Caco-2 (cell line): ENCODE measurements around the gene AGXT2. TPM values are rescaled to one million over a fixed set of nuclear protein-coding genes. Genes with fewer than 3 reads are reported as not detected.

Source experiments
- BruUV-seq: library from RNA; stranded (reverse); fragments of 400-500 nt; replicated peaks from 2 replicates; lab custom pipeline; 2021; lab: Mats Ljungman, UMichigan
- CTCF ChIA-PET: fragments of 300-600 bp; sonication (Branson Sonifier 250); formaldehyde crosslinking; loops from one replicate; lab custom pipeline; 2022; ENCODE audit warnings: antibody characterized with exemption; lab: Charles Lee
- POLR2A ChIA-PET: fragments of 300-600 bp; sonication (Branson Sonifier 250); formaldehyde crosslinking; loops from one replicate; lab custom pipeline; 2022; ENCODE audit warnings: antibody characterized with exemption; lab: Charles Lee
- DNase-seq, 2 experiments: peaks; one replicate each; pipeline versions ENCODE4 v3.0.0 to v3.0.0-alpha.2; 2020 to 2022
- H3K27me3 ChIP-seq: replicated peaks from 2 replicates; pipeline ENCODE4 v1.6.0; 2011; ENCODE audit warnings: low read length; ENCODE audit not compliant: control insufficient read depth, insufficient read depth
- H3K36me3 ChIP-seq: 2 replicates; pipeline ENCODE4 v1.5.1; 2011; ENCODE audit warnings: low read length; ENCODE audit not compliant: control insufficient read depth, insufficient read depth
- H3K4me1 ChIP-seq: fragments of 250-450 bp; sonication (Bioruptor Pico); 2 replicates; pipeline ENCODE4 v1.5.1; 2020; ENCODE audit warnings: mild to moderate bottlenecking
- H3K4me3 ChIP-seq: 2 replicates; pipeline ENCODE4 v1.5.1; 2011; ENCODE audit warnings: low read depth, mild to moderate bottlenecking, control low read depth, low read length
- H3K9me3 ChIP-seq: fragments of 250-450 bp; sonication (Bioruptor Pico); 2 replicates; pipeline ENCODE4 v1.5.1; 2020; ENCODE audit warnings: mild to moderate bottlenecking, moderate library complexity
- H3K27ac Mint-ChIP-seq: one replicate; pipeline ENCODE4 v1.8.0; 2022; ENCODE audit warnings: mixed read lengths; ENCODE audit not compliant: unreplicated experiment
- H3K27me3 Mint-ChIP-seq: one replicate; pipeline ENCODE4 v1.8.0; 2022; ENCODE audit warnings: mixed read lengths; ENCODE audit not compliant: insufficient read depth, unreplicated experiment
- H3K36me3 Mint-ChIP-seq: one replicate; pipeline ENCODE4 v1.8.0; 2022; ENCODE audit warnings: mild to moderate bottlenecking, mixed read lengths; ENCODE audit not compliant: insufficient read depth, unreplicated experiment
- H3K4me1 Mint-ChIP-seq: one replicate; pipeline ENCODE4 v1.8.0; 2022; ENCODE audit warnings: low read depth, mixed read lengths; ENCODE audit not compliant: unreplicated experiment
- H3K4me3 Mint-ChIP-seq: one replicate; pipeline ENCODE4 v1.8.0; 2022; ENCODE audit warnings: mild to moderate bottlenecking, moderate library complexity, mixed read lengths; ENCODE audit not compliant: unreplicated experiment
- H3K9me3 Mint-ChIP-seq: one replicate; pipeline ENCODE4 v1.8.0; 2022; ENCODE audit warnings: mixed read lengths; ENCODE audit not compliant: unreplicated experiment
- CTCF ChIP-seq, 2 experiments: fragments of 200-600 bp in 1 of 2; IDR thresholded peaks; 1 replicate in 1 of 2; 2 replicates in 1 of 2; pipeline versions ENCODE4 v1.5.1 to v1.8.0; 2011 to 2022; ENCODE audit warnings: antibody characterized with exemption in 1 of 2, control low read depth in 1 of 2, inconsistent platforms in 1 of 2, low read depth in 1 of 2, low read length in 1 of 2, mild to moderate bottlenecking in 1 of 2, moderate library complexity in 1 of 2; ENCODE audit not compliant: insufficient read depth in 1 of 2, severe bottlenecking in 1 of 2, unreplicated experiment in 1 of 2
- intact Hi-C: fragments of 100-400 bp; cut with micrococcal nuclease; formaldehyde crosslinking; loops from one replicate; pipeline ENCODE4 v1.10.0; 2022; ENCODE audit not compliant: unreplicated experiment
- total RNA-seq: library from RNA; stranded (reverse); gene quantifications from 2 replicates; pipeline ENCODE4 v1.2.3, GENCODE V29; 2022

AGXT2 gene
- total RNA-seq, 1 experiment from 2014 or later, result not detected

- no peak overlapping the region for H3K4me3 Mint-ChIP-seq
- intact Hi-C loops, result no loop called here
- H3K9me3 Mint-ChIP-seq, result no peaks in the 10 kb centered on the region
- no peaks in the 10 kb centered on the region for H3K27me3 Mint-ChIP-seq
- ChIA-PET CTCF (no interaction called here), POLR2A (no interaction called here)
- H3K36me3 Mint-ChIP-seq, result no peaks in the 10 kb centered on the region
- BruUV-seq, result no TSS peak
- H3K4me1 Mint-ChIP-seq, result no peaks in the 10 kb centered on the region
- H3K36me3 ChIP-seq, result no peaks in the 10 kb centered on the region
- no peak for TF ChIP-seq CTCF (IDR thresholded peaks at IDR 0.05; ENCODE audit: insufficient read depth in 1 of 2, low read depth in 1 of 2, low read length in 1 of 2, severe bottlenecking in 1 of 2, unreplicated experiment in 1 of 2)
- H3K4me3 ChIP-seq, result no peak overlapping the region
- DNase-seq, result no peak
- H3K27ac Mint-ChIP-seq, result no peak overlapping the region
- 0 out of 2 replicates have a peak, but pooled peaks cover 4% of the 10 kb centered on the region for H3K4me1 ChIP-seq
- no peaks in the 10 kb centered on the region for H3K27me3 ChIP-seq
- H3K9me3 ChIP-seq, result no peaks in the 10 kb centered on the region
These were observed 32.7 kb downstream of the AGXT2 start for GRCh38 chr5:35015063-35015462.

GRCh38 chr5:35012796-35013195, 35.0 kb downstream of the AGXT2 start:
- H3K4me1 Mint-ChIP-seq, result no peaks in the 10 kb centered on the region
- DNase-seq, result no peak
- ChIA-PET CTCF (no interaction called here), POLR2A (no interaction called here)
- H3K9me3 ChIP-seq, result no peaks in the 10 kb centered on the region
- no peaks in the 10 kb centered on the region for H3K9me3 Mint-ChIP-seq
- peaks cover 2% of the 10 kb centered on the region for H3K27me3 Mint-ChIP-seq
- H3K27me3 ChIP-seq, result no peaks in the 10 kb centered on the region
- no peaks in the 10 kb centered on the region for H3K36me3 Mint-ChIP-seq
- intact Hi-C loops, result no loop called here
- no peak overlapping the region for H3K4me3 ChIP-seq
- no peak overlapping the region for H3K27ac Mint-ChIP-seq
- H3K36me3 ChIP-seq, result no peaks in the 10 kb centered on the region
- no TSS peak for BruUV-seq
- 0 out of 2 replicates have a peak, but pooled peaks cover 4% of the 10 kb centered on the region for H3K4me1 ChIP-seq
- TF ChIP-seq CTCF (IDR thresholded peaks at IDR 0.05; ENCODE audit: insufficient read depth in 1 of 2, low read depth in 1 of 2, low read length in 1 of 2, severe bottlenecking in 1 of 2, unreplicated experiment in 1 of 2), result no peak
- H3K4me3 Mint-ChIP-seq, result no peak overlapping the region

- H3K36me3 ChIP-seq, result no peaks in the 10 kb centered on the region
- H3K9me3 ChIP-seq, result no peaks in the 10 kb centered on the region
- no TSS peak for BruUV-seq
- CTCF ChIA-PET, result interaction anchor here (0.6 kb wide), 1 partner anchor 9 kb away, joined by 4 read pairs; no protein-coding TSS in a partner anchor
- no peak for TF ChIP-seq CTCF (IDR thresholded peaks at IDR 0.05; ENCODE audit: insufficient read depth in 1 of 2, low read depth in 1 of 2, low read length in 1 of 2, severe bottlenecking in 1 of 2, unreplicated experiment in 1 of 2)
- no peaks in the 10 kb centered on the region for H3K27me3 ChIP-seq
- H3K4me1 ChIP-seq, result 0 out of 2 replicates have a peak, but pooled peaks cover 4% of the 10 kb centered on the region
- Mint-ChIP-seq H3K27me3 (peaks cover 2% of the 10 kb centered on the region), H3K9me3 (no peaks in the 10 kb centered on the region), H3K4me1 (no peaks in the 10 kb centered on the region), H3K27ac (no peak overlapping the region), H3K4me3 (no peak overlapping the region), H3K36me3 (no peaks in the 10 kb centered on the region)
- POLR2A ChIA-PET, result no interaction called here
- H3K4me3 ChIP-seq, result no peak overlapping the region
- no peak for DNase-seq
- intact Hi-C loops, result no loop called here
These were observed 35.4 kb downstream of the AGXT2 start for GRCh38 chr5:35012365-35012764.
